HEK293 (cell line): ENCODE results near the gene RSU1.

Experiments
- CTCF ChIA-PET: fragments of 350-600 bp; formaldehyde crosslinking; extraction: SDS; loops from one replicate; lab custom pipeline; 2021; ENCODE audit warnings: antibody characterized with exemption; lab: Yijun Ruan, JAX
- POLR2A ChIA-PET: fragments of 300-600 bp; formaldehyde crosslinking; extraction: SDS; loops from one replicate; lab custom pipeline; 2020; ENCODE audit warnings: antibody characterized with exemption, inconsistent platforms; lab: Yijun Ruan, JAX
- H3K27ac ChIP-seq: fragments of 200-500 bp; sonication (Bioruptor generic); 2 replicates; pipeline ENCODE4 v1.5.1; 2014; ENCODE audit warnings: low read depth, low read length, control low read depth, inconsistent platforms; ENCODE audit errors: extremely low read depth
- H3K36me3 ChIP-seq, 2 experiments: fragments of 200-500 bp in 1 of 2; sonication (Bioruptor generic) in 1 of 2; 1 replicate in 1 of 2; 2 replicates in 1 of 2; pipeline ENCODE4 v1.5.1; 2014 to 2017; ENCODE audit warnings: inconsistent platforms in 2 of 2, low read length in 2 of 2; ENCODE audit not compliant: control insufficient read depth in 2 of 2, insufficient read depth in 1 of 2
- H3K4me1 ChIP-seq: fragments of 200-500 bp; sonication (Bioruptor generic); 2 replicates; pipeline ENCODE4 v1.5.1; 2014; ENCODE audit warnings: mild to moderate bottlenecking, low read length, inconsistent platforms; ENCODE audit not compliant: control insufficient read depth, insufficient read depth
- H3K4me3 ChIP-seq: 2 replicates; pipeline ENCODE4 v1.5.1; 2011; ENCODE audit warnings: low read depth, mild to moderate bottlenecking, control low read depth, low read length, moderate library complexity
- H3K9me3 ChIP-seq: fragments of 200-500 bp; sonication (Bioruptor generic); 2 replicates; pipeline ENCODE4 v1.5.1; 2014; ENCODE audit warnings: low read depth, low read length, inconsistent platforms; ENCODE audit not compliant: control insufficient read depth, insufficient read depth
- ELK4 ChIP-seq: IDR thresholded peaks from 2 replicates; pipeline ENCODE4 v1.6.1; 2011; ENCODE audit warnings: mild to moderate bottlenecking, low read depth, low read length, borderline replicate concordance
- GFI1B ChIP-seq: fragments of 450-650 bp; formaldehyde crosslinking; IDR thresholded peaks from 2 replicates; pipeline ENCODE4 v1.5.1; 2016; ENCODE audit warnings: missing biosample characterization, missing genetic modification characterization
- KLF9 ChIP-seq: fragments of 450-650 bp; formaldehyde crosslinking; IDR thresholded peaks from 2 replicates; pipeline ENCODE4 v1.5.1; 2016; ENCODE audit warnings: missing biosample characterization, missing genetic modification characterization, low read depth
- MEIS1 ChIP-seq: sonication (generic); formaldehyde crosslinking; IDR thresholded peaks from 2 replicates; pipeline ENCODE4 v1.8.1; 2022; ENCODE audit warnings: missing genetic modification reagents, mild to moderate bottlenecking, borderline replicate concordance
- ZBTB6 ChIP-seq: fragments of 450-650 bp; formaldehyde crosslinking; IDR thresholded peaks from 2 replicates; pipeline ENCODE4 v1.5.1; 2017; ENCODE audit warnings: missing biosample characterization, missing genetic modification characterization
- ZFP37 ChIP-seq: fragments of 450-650 bp; formaldehyde crosslinking; IDR thresholded peaks from 2 replicates; pipeline ENCODE4 v1.5.1; 2016; ENCODE audit warnings: missing biosample characterization, missing genetic modification characterization
- ZNF174 ChIP-seq: fragments of 450-650 bp; formaldehyde crosslinking; IDR thresholded peaks from 2 replicates; pipeline ENCODE4 v1.5.0; 2017; ENCODE audit warnings: missing biosample characterization, mild to moderate bottlenecking, missing genetic modification characterization
- ZNF211 ChIP-seq: fragments of 450-650 bp; formaldehyde crosslinking; IDR thresholded peaks from 2 replicates; pipeline ENCODE4 v1.5.1; 2016; ENCODE audit warnings: low read depth, missing biosample characterization, missing genetic modification characterization
- ZNF23 ChIP-seq: fragments of 450-650 bp; formaldehyde crosslinking; IDR thresholded peaks from 2 replicates; pipeline ENCODE4 v1.5.1; 2016; ENCODE audit warnings: missing biosample characterization, missing genetic modification characterization, borderline replicate concordance
- ZNF280C ChIP-seq: fragments of 450-650 bp; formaldehyde crosslinking; IDR thresholded peaks from 2 replicates; pipeline ENCODE4 v1.5.1; 2016; ENCODE audit warnings: missing biosample characterization, missing genetic modification characterization
- ZNF324 ChIP-seq: fragments of 450-650 bp; formaldehyde crosslinking; IDR thresholded peaks from 2 replicates; pipeline ENCODE4 v1.5.1; 2016; ENCODE audit warnings: missing biosample characterization, missing genetic modification characterization
- ZNF426 ChIP-seq: fragments of 450-650 bp; formaldehyde crosslinking; IDR thresholded peaks from 2 replicates; pipeline ENCODE4 v1.5.1; 2017; ENCODE audit warnings: missing biosample characterization, missing genetic modification characterization, mild to moderate bottlenecking, inconsistent platforms, moderate library complexity
- ZNF449 ChIP-seq: fragments of 450-650 bp; formaldehyde crosslinking; IDR thresholded peaks from 2 replicates; pipeline ENCODE4 v1.5.1; 2017; ENCODE audit warnings: missing biosample characterization, mild to moderate bottlenecking, missing genetic modification characterization, moderate library complexity
- ZNF501 ChIP-seq: fragments of 450-650 bp; formaldehyde crosslinking; IDR thresholded peaks from 2 replicates; pipeline ENCODE4 v1.5.1; 2016; ENCODE audit warnings: missing biosample characterization, missing genetic modification characterization
- ZNF529 ChIP-seq: fragments of 450-650 bp; formaldehyde crosslinking; IDR thresholded peaks from 2 replicates; pipeline ENCODE4 v1.5.1; 2017; ENCODE audit warnings: missing genetic modification characterization, missing biosample characterization; ENCODE audit not compliant: insufficient replicate concordance
- ZNF580 ChIP-seq: fragments of 450-650 bp; formaldehyde crosslinking; IDR thresholded peaks from 2 replicates; pipeline ENCODE4 v1.5.1; 2016; ENCODE audit warnings: missing biosample characterization, missing genetic modification characterization
- ZNF610 ChIP-seq: fragments of 450-650 bp; formaldehyde crosslinking; IDR thresholded peaks from 2 replicates; pipeline ENCODE4 v1.5.1; 2016; ENCODE audit warnings: missing biosample characterization, missing genetic modification characterization, borderline replicate concordance
- ZNF692 ChIP-seq: fragments of 450-650 bp; formaldehyde crosslinking; IDR thresholded peaks from 2 replicates; pipeline ENCODE4 v1.5.1; 2016; ENCODE audit warnings: missing biosample characterization, missing genetic modification characterization
- ZNF837 ChIP-seq: fragments of 450-650 bp; formaldehyde crosslinking; IDR thresholded peaks from 2 replicates; pipeline ENCODE4 v1.5.1; 2016; ENCODE audit warnings: missing biosample characterization, missing genetic modification characterization
- ZSCAN16 ChIP-seq: fragments of 450-650 bp; formaldehyde crosslinking; IDR thresholded peaks from 2 replicates; pipeline ENCODE4 v1.5.1; 2016; ENCODE audit warnings: missing biosample characterization, missing genetic modification characterization
- ZSCAN18 ChIP-seq: fragments of 450-650 bp; formaldehyde crosslinking; IDR thresholded peaks from 2 replicates; pipeline ENCODE4 v1.5.1; 2016; ENCODE audit warnings: missing biosample characterization, missing genetic modification characterization

The RSU1 gene

GRCh38 chr10:16857419-16857818, 40.2 kb upstream of the RSU1 start:
- Histone ChIP-seq H3K36me3 (no peaks in the 10 kb centered on the region), H3K4me3 (no peak overlapping the region), H3K27ac (no peak overlapping the region), H3K4me1 (peaks cover 4% of the 10 kb centered on the region; the same call in 1 of the 2 replicates), H3K9me3 (no peaks in the 10 kb centered on the region)
- no peak for TF ChIP-seq ZNF610 (tag by site-specific recombination)
- TF ChIP-seq ZNF580 (tag by site-specific recombination) = no peak
- TF ChIP-seq ZNF174 (tag by site-specific recombination) = no peak
- POLR2A ChIA-PET = no interaction called here
- CTCF ChIA-PET = interaction anchor here (0.6 to 0.7 kb wide), 5 partner anchors 29 to 748 kb away, joined by 3 to 7 read pairs (median 3); no protein-coding TSS in a partner anchor

- no peak for TF ChIP-seq ZNF426 (tag by site-specific recombination)
- TF ChIP-seq ZNF837 = no peak
- no peak for TF ChIP-seq ZNF324 (tag by site-specific recombination)
- Histone ChIP-seq H3K4me3 (no peak overlapping the region), H3K36me3 (no peaks in the 10 kb centered on the region), H3K9me3 (no peaks in the 10 kb centered on the region), H3K4me1 (peaks cover 4% of the 10 kb centered on the region; the same call in 1 of the 2 replicates), H3K27ac (no peak overlapping the region)
- ChIA-PET POLR2A (no interaction called here), CTCF (interaction anchor here (0.7 to 1.3 kb wide), 2 partner anchors 573 to 748 kb away, joined by 3 to 4 read pairs; no protein-coding TSS in a partner anchor)
Observed at GRCh38 chr10:16856567-16856966, 39.3 kb upstream of the RSU1 start.

- POLR2A ChIA-PET = no interaction called here
- Histone ChIP-seq H3K36me3 (no peaks in the 10 kb centered on the region), H3K4me1 (peaks cover 4% of the 10 kb centered on the region; the same call in 1 of the 2 replicates), H3K27ac (no peak overlapping the region), H3K4me3 (no peak overlapping the region), H3K9me3 (no peaks in the 10 kb centered on the region)
- TF ChIP-seq ZNF280C (tag by site-specific recombination) = no peak
- TF ChIP-seq ZBTB6 (tag by site-specific recombination) = no peak
- no peak for TF ChIP-seq ZNF837
- TF ChIP-seq KLF9 (tag by site-specific recombination) = no peak
- no peak for TF ChIP-seq ZNF23 (tag by site-specific recombination)
- TF ChIP-seq ZNF529 = no peak
- no peak for TF ChIP-seq ZNF692
- no peak for TF ChIP-seq ZFP37 (tag by site-specific recombination)
- TF ChIP-seq ZNF211 = no peak
- TF ChIP-seq ZSCAN16 (tag by site-specific recombination) = no peak
- no peak for TF ChIP-seq ZSCAN18 (tag by site-specific recombination)
- no peak for TF ChIP-seq ZNF449 (tag by site-specific recombination)
- no peak for TF ChIP-seq MEIS1 (CRISPR knock-in tag)
- TF ChIP-seq GFI1B (tag by site-specific recombination) = no peak
- no peak for TF ChIP-seq ZNF501 (tag by site-specific recombination)
- TF ChIP-seq ELK4 = no peak
- CTCF ChIA-PET = interaction anchor here (0.6 to 1.3 kb wide), 3 partner anchors 13 to 574 kb away, joined by 3 to 4 read pairs (median 3); no protein-coding TSS in a partner anchor
Observed at GRCh38 chr10:16856092-16856491, 38.9 kb upstream of the RSU1 start.
